HL-60 (cell line): Measurements from ENCODE around the gene CANT1.
A peak's percentile ranks its signal among the peaks of the same experiment; 100 is the strongest.

Source experiments
- DNase-seq, 2 experiments: peaks; one replicate each; pipeline ENCODE4 v3.0.0-alpha.2; 2010 to 2020; ENCODE audit warnings: low read depth in 1 of 2, low spot score in 1 of 2
- H3K27ac ChIP-seq: fragments of 250-450 bp; sonication (Bioruptor Pico); replicated peaks from 2 replicates; pipeline ENCODE4 v1.5.1; 2020; ENCODE audit warnings: mild to moderate bottlenecking, moderate library complexity
- H3K27me3 ChIP-seq: fragments of 250-450 bp; sonication (Bioruptor Pico); 2 replicates; pipeline ENCODE4 v1.5.1; 2021; ENCODE audit warnings: mild to moderate bottlenecking, moderate library complexity; ENCODE audit not compliant: insufficient read depth, poor library complexity, severe bottlenecking
- H3K4me3 ChIP-seq: replicated peaks from 2 replicates; pipeline ENCODE4 v1.5.1; 2011; ENCODE audit warnings: mild to moderate bottlenecking, control low read depth, low read length; ENCODE audit not compliant: insufficient read depth
- GABPA ChIP-seq: IDR thresholded peaks from 2 replicates; pipeline ENCODE4 v1.6.1; 2012; ENCODE audit warnings: low read depth
- POLR2AphosphoS5 ChIP-seq: IDR thresholded peaks from 2 replicates; pipeline ENCODE4 v1.6.1; 2012; ENCODE audit warnings: low read depth
- SPI1 ChIP-seq: IDR thresholded peaks from 2 replicates; pipeline ENCODE4 v1.6.1; 2012; ENCODE audit warnings: low read depth, mild to moderate bottlenecking, borderline replicate concordance
- TF ChIP-seq, protein P1 (sequence below): IDR thresholded peaks from 2 replicates; pipeline ENCODE4 v1.6.1; 2012; ENCODE audit warnings: low read depth; ENCODE audit not compliant: insufficient replicate concordance
- TF ChIP-seq, protein P2 (sequence below): IDR thresholded peaks from one replicate; pipeline ENCODE4 v1.5.1; 2011; ENCODE audit warnings: low read length, control low read depth, inconsistent platforms; ENCODE audit not compliant: insufficient read depth

CANT1 gene

DNA sequence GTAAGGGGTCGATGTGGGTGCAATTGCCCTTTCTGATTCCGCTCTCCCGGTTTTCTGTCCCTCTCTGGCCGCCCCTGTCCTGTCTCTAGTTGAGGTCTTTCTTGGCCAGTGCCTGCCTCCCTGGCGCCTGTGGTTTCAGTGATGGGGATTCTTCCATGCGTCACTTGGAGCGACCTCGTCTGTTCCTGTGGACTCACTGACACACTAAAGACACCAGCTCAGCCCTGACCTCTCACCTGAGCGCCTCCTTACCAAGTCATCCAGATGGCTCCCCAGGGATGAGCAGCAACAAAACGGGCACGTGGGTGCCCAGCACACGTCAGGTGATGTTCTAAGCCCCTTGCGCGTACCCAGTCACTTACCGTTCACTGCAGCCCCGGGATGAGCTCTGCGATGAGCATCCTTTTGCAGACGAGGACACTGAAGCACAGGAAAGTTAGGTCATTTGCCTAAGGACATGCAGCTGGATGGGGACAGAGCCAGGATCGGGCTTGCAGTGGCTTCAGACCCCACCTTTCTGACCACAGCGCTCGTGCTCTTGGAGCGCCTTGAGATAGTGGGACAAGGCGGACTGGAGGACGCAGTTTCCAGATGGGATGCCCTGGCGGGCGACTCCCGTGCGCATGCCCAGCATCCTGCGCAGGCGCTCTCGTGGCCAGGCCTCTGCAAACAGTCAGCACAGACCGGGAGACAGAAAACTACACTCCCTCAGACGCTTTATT lies 18.4 kb downstream of the CANT1 start:
- Histone ChIP-seq H3K4me3 (no peak overlapping the region), H3K27ac (no peak overlapping the region), H3K27me3 (no peaks in the 10 kb centered on the region)
- TF ChIP-seq GABPA: no peak
- TF ChIP-seq POLR2AphosphoS5: no peak
- TF ChIP-seq, protein P1, sequence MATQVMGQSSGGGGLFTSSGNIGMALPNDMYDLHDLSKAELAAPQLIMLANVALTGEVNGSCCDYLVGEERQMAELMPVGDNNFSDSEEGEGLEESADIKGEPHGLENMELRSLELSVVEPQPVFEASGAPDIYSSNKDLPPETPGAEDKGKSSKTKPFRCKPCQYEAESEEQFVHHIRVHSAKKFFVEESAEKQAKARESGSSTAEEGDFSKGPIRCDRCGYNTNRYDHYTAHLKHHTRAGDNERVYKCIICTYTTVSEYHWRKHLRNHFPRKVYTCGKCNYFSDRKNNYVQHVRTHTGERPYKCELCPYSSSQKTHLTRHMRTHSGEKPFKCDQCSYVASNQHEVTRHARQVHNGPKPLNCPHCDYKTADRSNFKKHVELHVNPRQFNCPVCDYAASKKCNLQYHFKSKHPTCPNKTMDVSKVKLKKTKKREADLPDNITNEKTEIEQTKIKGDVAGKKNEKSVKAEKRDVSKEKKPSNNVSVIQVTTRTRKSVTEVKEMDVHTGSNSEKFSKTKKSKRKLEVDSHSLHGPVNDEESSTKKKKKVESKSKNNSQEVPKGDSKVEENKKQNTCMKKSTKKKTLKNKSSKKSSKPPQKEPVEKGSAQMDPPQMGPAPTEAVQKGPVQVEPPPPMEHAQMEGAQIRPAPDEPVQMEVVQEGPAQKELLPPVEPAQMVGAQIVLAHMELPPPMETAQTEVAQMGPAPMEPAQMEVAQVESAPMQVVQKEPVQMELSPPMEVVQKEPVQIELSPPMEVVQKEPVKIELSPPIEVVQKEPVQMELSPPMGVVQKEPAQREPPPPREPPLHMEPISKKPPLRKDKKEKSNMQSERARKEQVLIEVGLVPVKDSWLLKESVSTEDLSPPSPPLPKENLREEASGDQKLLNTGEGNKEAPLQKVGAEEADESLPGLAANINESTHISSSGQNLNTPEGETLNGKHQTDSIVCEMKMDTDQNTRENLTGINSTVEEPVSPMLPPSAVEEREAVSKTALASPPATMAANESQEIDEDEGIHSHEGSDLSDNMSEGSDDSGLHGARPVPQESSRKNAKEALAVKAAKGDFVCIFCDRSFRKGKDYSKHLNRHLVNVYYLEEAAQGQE: no peak
- no peak for TF ChIP-seq SPI1
- TF ChIP-seq, protein P2, sequence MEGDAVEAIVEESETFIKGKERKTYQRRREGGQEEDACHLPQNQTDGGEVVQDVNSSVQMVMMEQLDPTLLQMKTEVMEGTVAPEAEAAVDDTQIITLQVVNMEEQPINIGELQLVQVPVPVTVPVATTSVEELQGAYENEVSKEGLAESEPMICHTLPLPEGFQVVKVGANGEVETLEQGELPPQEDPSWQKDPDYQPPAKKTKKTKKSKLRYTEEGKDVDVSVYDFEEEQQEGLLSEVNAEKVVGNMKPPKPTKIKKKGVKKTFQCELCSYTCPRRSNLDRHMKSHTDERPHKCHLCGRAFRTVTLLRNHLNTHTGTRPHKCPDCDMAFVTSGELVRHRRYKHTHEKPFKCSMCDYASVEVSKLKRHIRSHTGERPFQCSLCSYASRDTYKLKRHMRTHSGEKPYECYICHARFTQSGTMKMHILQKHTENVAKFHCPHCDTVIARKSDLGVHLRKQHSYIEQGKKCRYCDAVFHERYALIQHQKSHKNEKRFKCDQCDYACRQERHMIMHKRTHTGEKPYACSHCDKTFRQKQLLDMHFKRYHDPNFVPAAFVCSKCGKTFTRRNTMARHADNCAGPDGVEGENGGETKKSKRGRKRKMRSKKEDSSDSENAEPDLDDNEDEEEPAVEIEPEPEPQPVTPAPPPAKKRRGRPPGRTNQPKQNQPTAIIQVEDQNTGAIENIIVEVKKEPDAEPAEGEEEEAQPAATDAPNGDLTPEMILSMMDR: no peak
- DNase-seq: no peak

DNA sequence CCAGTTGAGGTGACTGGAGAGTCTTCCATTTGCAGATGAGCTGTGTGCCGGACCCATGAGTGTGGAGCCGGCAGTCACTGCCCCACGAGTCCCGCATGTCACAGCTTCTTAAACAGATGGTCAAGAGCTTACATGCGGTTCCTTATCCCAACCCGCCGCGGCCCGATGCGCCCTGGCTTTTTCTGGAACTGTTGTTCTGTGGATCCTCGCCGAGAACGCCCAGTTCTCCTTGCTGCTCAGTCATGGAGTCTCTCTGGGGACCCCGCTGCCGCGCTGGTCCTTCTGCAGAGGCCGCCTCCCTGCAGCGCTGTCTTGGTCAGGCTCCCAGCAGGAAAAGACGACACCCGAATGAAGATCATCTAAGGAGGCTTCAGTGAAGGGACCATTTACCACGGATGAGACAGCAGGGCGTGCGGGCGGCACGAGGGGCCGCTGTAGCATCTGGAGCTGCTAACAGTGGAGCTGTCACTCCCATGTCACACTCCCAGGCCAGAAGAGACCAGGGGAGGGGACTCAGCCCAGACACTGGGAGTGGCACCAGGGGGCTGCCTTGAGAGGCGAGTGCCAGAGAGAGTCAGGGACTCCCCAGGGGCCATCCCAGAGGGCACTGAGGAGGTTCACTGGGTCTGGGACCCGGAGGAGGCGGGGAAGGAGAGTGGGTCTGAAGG lies 19.1 kb downstream of the CANT1 start:
- no peak for TF ChIP-seq GABPA
- no peak for TF ChIP-seq POLR2AphosphoS5
- TF ChIP-seq, protein P1: no peak
- TF ChIP-seq, protein P2: no peak
- no peak for TF ChIP-seq SPI1
- H3K4me3 ChIP-seq: no peak overlapping the region

DNA sequence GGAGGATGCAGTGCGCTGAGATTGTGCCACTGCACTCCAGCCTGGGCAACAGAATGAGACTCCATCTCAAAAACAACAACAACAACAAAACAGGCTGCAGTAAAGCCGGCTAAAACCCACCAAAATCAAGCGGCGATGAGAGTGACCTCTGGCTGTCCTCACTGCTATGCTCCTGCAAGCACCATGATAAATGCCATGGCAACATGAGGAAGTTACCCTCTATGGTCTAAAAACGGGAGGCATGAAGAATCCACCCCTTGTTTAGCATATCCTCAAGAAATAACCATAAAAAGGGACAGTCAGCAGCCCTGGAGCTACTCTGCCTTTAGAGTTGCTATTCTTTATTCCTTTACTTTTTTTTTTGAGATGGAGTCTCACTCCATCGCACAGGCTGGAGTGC lies 21.4 kb downstream of the CANT1 start:
- Histone ChIP-seq H3K27me3 (no peaks in the 10 kb centered on the region), H3K4me3 (no peak overlapping the region), H3K27ac (no peak overlapping the region)
- TF ChIP-seq GABPA: no peak
- TF ChIP-seq POLR2AphosphoS5: no peak
- DNase-seq: no peak

More for the DNA sequence above, 19.1 kb downstream of the CANT1 start:
- no peak for DNase-seq
- Histone ChIP-seq H3K27me3 (no peaks in the 10 kb centered on the region), H3K27ac (no peak overlapping the region)

DNA sequence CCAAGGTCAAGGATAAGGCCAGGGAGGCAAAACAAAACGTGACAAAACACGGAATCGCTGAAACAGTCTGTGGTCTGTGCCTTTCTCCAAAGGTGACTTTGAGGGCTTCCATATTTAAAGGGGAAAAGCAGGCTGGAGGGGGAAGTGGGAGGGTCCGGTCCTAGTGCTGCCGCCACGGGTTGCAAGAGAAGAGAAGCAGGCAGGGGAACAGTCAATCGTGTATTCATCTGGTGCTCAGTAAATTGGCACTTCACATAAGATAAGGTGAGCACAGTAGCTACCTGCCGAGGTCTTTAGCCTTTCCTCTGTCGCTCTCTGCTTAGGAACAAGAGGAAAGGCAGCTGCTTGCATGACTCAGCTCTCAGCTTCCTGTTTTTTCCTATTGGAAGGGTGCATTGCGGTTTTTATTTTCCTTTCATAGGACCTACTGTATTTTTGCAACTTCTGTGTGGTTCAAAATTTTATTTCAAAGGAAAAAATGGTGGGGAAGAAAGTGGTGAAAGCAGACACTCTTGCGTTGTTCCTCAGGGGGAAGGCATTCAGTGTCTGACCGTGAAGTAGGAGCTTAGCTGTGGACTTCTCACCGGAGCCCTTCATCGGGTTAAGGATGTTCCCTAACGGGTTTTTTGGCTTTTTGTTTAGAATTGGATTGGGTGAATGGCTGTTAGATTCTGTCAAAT lies 22.8 kb downstream of the CANT1 start:
- peak; percentile 68 to 74 for DNase-seq
- no peaks in the 10 kb centered on the region for H3K27me3 ChIP-seq
- H3K27ac ChIP-seq: peak overlapping the region; percentile 37
- 0 out of 2 replicates have a peak, but pooled peaks have one; percentile 29 for TF ChIP-seq POLR2AphosphoS5
- TF ChIP-seq SPI1: peak; percentile 33; the same call in 1 of the 2 replicates
- TF ChIP-seq, protein P2: no peak
- H3K4me3 ChIP-seq: no peak overlapping the region; the same call in 1 of the 2 replicates
